Lower leg skin (tissue), 3 donors: ENCODE results near the gene ADARB2.

Experiments
- CTCF ChIP-seq, 3 donors: fragments of 450-650 bp; IDR thresholded peaks; one replicate each; pipeline ENCODE4 v1.5.1; 2016; ENCODE audit warnings: antibody characterized with exemption in 3 of 3, mild to moderate bottlenecking in 3 of 3, moderate library complexity in 2 of 3
- POLR2A ChIP-seq, 2 donors: fragments of 450-650 bp; IDR thresholded peaks; one replicate each; pipeline ENCODE4 v1.6.1; 2016 to 2017; ENCODE audit warnings: antibody characterized with exemption in 2 of 2, mild to moderate bottlenecking in 1 of 2, moderate library complexity in 1 of 2

- TF ChIP-seq POLR2A (IDR thresholded peaks at IDR 0.05) (no peak), CTCF (IDR thresholded peaks at IDR 0.05) (no peak)
Observed at GRCh38 chr10:1293636-1294435, 443.5 kb downstream of the ADARB2 start.
